Mesendoderm (in vitro differentiated cells): ENCODE measurements around the gene VRK2.

ENCODE experiments used
- DNase-seq: peaks from one replicate; pipeline ENCODE4 v3.0.0; 2013
- H2AK5ac ChIP-seq: 2 replicates; pipeline ENCODE4 v1.6.1; 2013; ENCODE audit warnings: low read length, inconsistent platforms
- H2BK120ac ChIP-seq: 2 replicates; pipeline ENCODE4 v1.6.1; 2013; ENCODE audit warnings: low read depth, mild to moderate bottlenecking, low read length, moderate library complexity, mixed read lengths
- H2BK15ac ChIP-seq: replicated peaks from 2 replicates; pipeline ENCODE4 v1.6.1; 2013; ENCODE audit warnings: low read depth, mild to moderate bottlenecking, moderate library complexity
- H2BK5ac ChIP-seq: 2 replicates; pipeline ENCODE4 v1.6.1; 2013; ENCODE audit warnings: low read length, inconsistent platforms
- H3K18ac ChIP-seq: 2 replicates; pipeline ENCODE4 v1.6.1; 2013; ENCODE audit warnings: mild to moderate bottlenecking, low read length, mixed read lengths
- H3K23ac ChIP-seq: one replicate; pipeline ENCODE4 v1.6.1; 2013; ENCODE audit warnings: low read length
- H3K27ac ChIP-seq: 2 replicates; pipeline ENCODE4 v1.5.1; 2013; ENCODE audit warnings: low read depth, mild to moderate bottlenecking, inconsistent platforms, low read length, moderate library complexity
- H3K27me3 ChIP-seq: 2 replicates; pipeline ENCODE4 v1.6.1; 2013; ENCODE audit warnings: low read length, control low read depth, mild to moderate bottlenecking, inconsistent platforms; ENCODE audit not compliant: insufficient read depth, poor library complexity
- H3K36me3 ChIP-seq: 2 replicates; pipeline ENCODE4 v1.6.1; 2013; ENCODE audit warnings: low read length, inconsistent platforms; ENCODE audit not compliant: control insufficient read depth, insufficient read depth
- H3K4ac ChIP-seq: one replicate; pipeline ENCODE4 v1.6.1; 2013; ENCODE audit warnings: low read depth, mild to moderate bottlenecking, low read length, moderate library complexity
- H3K4me1 ChIP-seq: 2 replicates; pipeline ENCODE4 v1.6.1; 2013; ENCODE audit warnings: low read depth, low read length, inconsistent platforms; ENCODE audit not compliant: control insufficient read depth
- H3K4me2 ChIP-seq: 2 replicates; pipeline ENCODE4 v1.6.1; 2013; ENCODE audit warnings: low read length
- H3K4me3 ChIP-seq: 2 replicates; pipeline ENCODE4 v1.5.1; 2013; ENCODE audit warnings: mild to moderate bottlenecking, low read length
- H3K56ac ChIP-seq: one replicate; pipeline ENCODE4 v1.6.1; 2013; ENCODE audit warnings: low read length
- H3K79me1 ChIP-seq: 2 replicates; pipeline ENCODE4 v1.6.1; 2013; ENCODE audit warnings: low read length, inconsistent platforms
- H3K79me2 ChIP-seq: 2 replicates; pipeline ENCODE4 v1.6.1; 2013; ENCODE audit warnings: mild to moderate bottlenecking, low read length; ENCODE audit not compliant: control insufficient read depth, insufficient read depth
- H3K9ac ChIP-seq: 2 replicates; pipeline ENCODE4 v1.6.1; 2013; ENCODE audit warnings: low read length, inconsistent platforms
- H4K5ac ChIP-seq: one replicate; pipeline ENCODE4 v1.6.1; 2013; ENCODE audit warnings: low read length
- H4K8ac ChIP-seq: one replicate; pipeline ENCODE4 v1.6.1; 2013; ENCODE audit warnings: low read depth, mild to moderate bottlenecking, control low read depth, low read length, moderate library complexity
- WGBS: extraction: QIAGEN DNeasy Blood & Tissue Kit; methylation state at CpG from one replicate; pipeline ENCODE4 v1.1.7; 2013; ENCODE audit warnings: low lambda C conversion rate, missing lambda C conversion rate; ENCODE audit not compliant: insufficient coverage; ENCODE audit errors: extremely low coverage; 5-methylcytosine and 5-hydroxymethylcytosine counted together

The VRK2 gene

DNA sequence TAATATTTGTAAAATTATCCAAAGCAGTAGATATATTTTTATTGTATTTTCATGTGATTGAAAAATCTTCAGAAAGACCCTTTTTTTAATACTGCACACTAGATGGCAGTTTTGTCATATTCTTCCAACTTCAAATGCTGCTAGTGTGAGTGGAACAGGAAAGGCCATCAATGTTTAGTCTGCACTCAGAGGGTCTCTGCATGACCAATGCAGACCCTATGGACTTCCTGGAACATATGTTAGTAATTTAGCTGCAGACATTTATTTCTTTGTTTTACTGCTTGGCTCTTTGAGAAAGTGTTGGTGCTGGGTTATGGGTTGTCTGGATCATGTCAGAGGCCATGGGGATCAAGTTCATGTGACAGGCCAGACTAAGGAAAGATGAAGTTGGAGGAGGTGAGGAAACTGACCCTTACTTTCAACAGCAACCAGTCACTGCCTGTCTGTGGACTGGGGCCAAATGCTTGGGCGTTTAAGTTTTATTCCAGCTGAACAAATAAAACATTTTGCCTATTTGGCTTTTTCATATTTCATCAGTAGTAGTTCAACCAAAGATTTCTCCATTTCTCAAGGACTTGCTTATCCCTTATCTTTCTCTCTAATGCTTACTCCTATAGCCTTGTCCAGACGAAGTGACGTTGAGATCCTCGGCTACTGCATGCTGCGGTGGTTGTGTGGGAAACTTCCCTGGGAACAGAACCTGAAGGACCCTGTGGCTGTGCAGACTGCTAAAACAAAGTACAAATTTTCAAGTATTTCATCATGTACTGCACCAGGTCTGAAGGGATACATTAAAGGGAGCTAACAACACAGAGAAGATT lies 84.8 kb downstream of the VRK2 start:
- DNase-seq: no peak
- no peak overlapping the region for H2BK15ac ChIP-seq
- H2BK120ac ChIP-seq: no peak overlapping the region
- no peak overlapping the region for H4K5ac ChIP-seq
- no CpG with 5 or more reads among the region's 5 CpGs for WGBS
- no peak overlapping the region for H2AK5ac ChIP-seq
- H3K9ac ChIP-seq: no peak overlapping the region
- no peak overlapping the region for H4K8ac ChIP-seq
- no peaks in the 10 kb centered on the region for H3K27me3 ChIP-seq
- H3K4me3 ChIP-seq: no peak overlapping the region
- H3K36me3 ChIP-seq: no peaks in the 10 kb centered on the region
- no peaks in the 10 kb centered on the region for H3K4me1 ChIP-seq
- H3K27ac ChIP-seq: no peak overlapping the region
- H3K79me1 ChIP-seq: no peaks in the 10 kb centered on the region
- no peak overlapping the region for H2BK5ac ChIP-seq
- H3K56ac ChIP-seq: no peak overlapping the region
- no peak overlapping the region for H3K23ac ChIP-seq
- H3K4me2 ChIP-seq: no peak overlapping the region
- H3K18ac ChIP-seq: no peak overlapping the region
- H3K4ac ChIP-seq: no peak overlapping the region
- H3K79me2 ChIP-seq: no peaks in the 10 kb centered on the region

DNA sequence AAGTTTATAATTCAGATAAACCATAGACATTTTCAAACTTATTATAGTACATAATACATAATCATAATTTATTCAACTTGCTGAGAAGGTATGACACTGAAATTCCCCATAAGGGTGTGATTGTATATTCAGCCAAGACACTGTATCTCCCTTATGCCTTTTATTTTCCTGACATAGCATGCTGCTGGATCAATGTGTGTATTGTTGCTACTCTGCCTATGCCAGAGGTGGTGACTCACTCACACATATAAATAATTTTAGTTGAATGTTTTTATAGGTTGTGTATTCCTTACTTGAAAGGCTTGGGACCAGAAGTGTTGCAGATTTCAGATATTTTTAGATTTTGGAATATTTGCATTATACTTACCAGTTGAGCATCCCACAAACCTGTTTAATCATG lies 86.8 kb downstream of the VRK2 start:
- H2BK15ac ChIP-seq: no peak overlapping the region
- no peak overlapping the region for H2AK5ac ChIP-seq
- H2BK120ac ChIP-seq: no peak overlapping the region
- no peak overlapping the region for H3K27ac ChIP-seq
- no peak overlapping the region for H3K4ac ChIP-seq
- no peaks in the 10 kb centered on the region for H3K79me1 ChIP-seq
- H3K4me1 ChIP-seq: no peaks in the 10 kb centered on the region
- H3K23ac ChIP-seq: no peak overlapping the region
- H3K9ac ChIP-seq: no peak overlapping the region
- H3K4me2 ChIP-seq: no peak overlapping the region
- H3K4me3 ChIP-seq: no peak overlapping the region
- H3K27me3 ChIP-seq: no peaks in the 10 kb centered on the region
- H4K5ac ChIP-seq: no peak overlapping the region
- DNase-seq: no peak
- H3K56ac ChIP-seq: no peak overlapping the region
- H2BK5ac ChIP-seq: no peak overlapping the region
- no peak overlapping the region for H3K18ac ChIP-seq
- no peaks in the 10 kb centered on the region for H3K36me3 ChIP-seq
- no peaks in the 10 kb centered on the region for H3K79me2 ChIP-seq
- H4K8ac ChIP-seq: no peak overlapping the region

DNA sequence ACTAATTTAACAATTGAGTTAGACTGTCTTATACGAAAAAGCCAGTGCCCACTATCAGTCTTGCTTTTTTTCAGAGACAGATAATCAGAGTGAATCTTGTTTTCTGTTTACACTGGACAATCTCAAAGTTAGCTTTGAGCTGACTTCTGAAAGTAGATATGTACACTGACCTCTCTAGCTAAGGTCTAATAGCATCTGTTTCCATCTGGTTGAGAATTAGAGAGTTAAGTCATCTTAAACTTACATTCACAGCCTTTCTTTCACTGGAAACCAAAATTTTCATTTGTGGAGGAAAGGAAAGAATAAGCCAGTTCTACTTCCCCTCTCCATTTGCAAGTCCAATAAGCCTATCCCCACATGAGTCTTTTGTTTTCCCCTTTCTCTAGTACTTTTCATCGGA lies 89.3 kb downstream of the VRK2 start:
- WGBS: no CpG with 5 or more reads among the region's 2 CpGs
- Histone ChIP-seq H2BK120ac (no peak overlapping the region), H2BK5ac (no peak overlapping the region), H3K79me1 (no peaks in the 10 kb centered on the region), H3K18ac (no peak overlapping the region), H3K79me2 (no peaks in the 10 kb centered on the region), H4K5ac (no peak overlapping the region), H2BK15ac (no peak overlapping the region), H3K36me3 (no peaks in the 10 kb centered on the region), H3K4ac (no peak overlapping the region), H3K27me3 (no peaks in the 10 kb centered on the region), H3K9ac (no peak overlapping the region), H3K27ac (no peak overlapping the region), H3K56ac (no peak overlapping the region), H3K4me2 (no peak overlapping the region), H3K4me3 (no peak overlapping the region), H2AK5ac (no peak overlapping the region), H4K8ac (no peak overlapping the region), H3K4me1 (no peaks in the 10 kb centered on the region), H3K23ac (no peak overlapping the region)
- DNase-seq: no peak

DNA sequence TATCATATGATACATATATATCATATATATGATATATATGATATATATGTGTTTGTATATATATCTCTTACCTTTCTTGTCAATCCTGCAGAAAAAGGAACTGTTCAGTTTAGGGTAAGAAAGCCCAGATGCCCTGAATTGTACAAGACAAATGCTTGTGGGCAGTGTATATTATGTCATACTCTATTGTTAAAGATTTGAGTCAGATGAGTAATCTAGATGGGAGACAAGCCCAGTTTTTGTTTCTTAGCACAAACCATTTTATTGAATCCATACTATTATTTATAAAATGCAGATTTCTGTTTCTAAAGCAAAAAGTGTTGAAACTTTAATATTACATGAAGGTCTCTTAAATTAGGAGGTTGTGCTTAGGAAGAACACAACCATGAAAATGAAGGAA lies 90.6 kb downstream of the VRK2 start:
- DNase-seq: no peak
- no peak overlapping the region for H3K18ac ChIP-seq

DNA sequence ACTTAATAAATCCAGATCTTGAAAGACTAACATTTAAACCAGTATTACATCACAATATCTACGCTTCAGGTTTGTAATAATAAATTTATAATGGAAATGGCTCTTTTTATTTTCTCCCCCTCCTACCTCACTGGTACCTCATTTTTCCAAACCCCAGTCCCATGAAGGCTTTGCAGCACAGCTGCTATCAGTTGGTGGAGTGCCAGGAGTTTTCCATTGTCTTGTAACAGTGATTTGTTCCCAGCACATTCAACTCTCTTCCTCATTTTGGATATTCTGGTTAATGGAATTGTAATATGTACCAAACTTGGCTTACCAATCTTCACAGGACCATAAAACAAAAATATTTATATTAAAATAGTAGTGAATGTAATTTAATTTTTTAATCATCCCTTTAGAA lies 91.2 kb downstream of the VRK2 start:
- no peak overlapping the region for H4K5ac ChIP-seq
- no peak overlapping the region for H3K9ac ChIP-seq
- no peak overlapping the region for H3K27ac ChIP-seq
- no peak overlapping the region for H3K4ac ChIP-seq
- no peak for DNase-seq
- H3K27me3 ChIP-seq: no peaks in the 10 kb centered on the region
- no peak overlapping the region for H3K4me2 ChIP-seq
- no peak overlapping the region for H2BK120ac ChIP-seq
- WGBS: no CpG with 5 or more reads among the region's 1 CpG
- H3K4me1 ChIP-seq: no peaks in the 10 kb centered on the region
- H3K56ac ChIP-seq: no peak overlapping the region
- H2AK5ac ChIP-seq: no peak overlapping the region
- H3K18ac ChIP-seq: no peak overlapping the region
- H3K79me2 ChIP-seq: no peaks in the 10 kb centered on the region
- no peaks in the 10 kb centered on the region for H3K79me1 ChIP-seq
- no peak overlapping the region for H3K4me3 ChIP-seq
- H2BK15ac ChIP-seq: no peak overlapping the region
- no peak overlapping the region for H3K23ac ChIP-seq
- no peaks in the 10 kb centered on the region for H3K36me3 ChIP-seq
- H2BK5ac ChIP-seq: no peak overlapping the region
- H4K8ac ChIP-seq: no peak overlapping the region

More for the DNA sequence above, 90.6 kb downstream of the VRK2 start:
- H3K27ac ChIP-seq: no peak overlapping the region
- H3K9ac ChIP-seq: no peak overlapping the region
- H3K4me3 ChIP-seq: no peak overlapping the region
- H2BK5ac ChIP-seq: no peak overlapping the region
- no peak overlapping the region for H3K4me2 ChIP-seq
- H3K4ac ChIP-seq: no peak overlapping the region
- no peak overlapping the region for H2AK5ac ChIP-seq
- H3K36me3 ChIP-seq: no peaks in the 10 kb centered on the region
- H2BK120ac ChIP-seq: no peak overlapping the region
- H3K56ac ChIP-seq: no peak overlapping the region
- no peak overlapping the region for H4K8ac ChIP-seq
- H3K23ac ChIP-seq: no peak overlapping the region
- no peak overlapping the region for H4K5ac ChIP-seq
- H3K79me2 ChIP-seq: no peaks in the 10 kb centered on the region
- no peaks in the 10 kb centered on the region for H3K27me3 ChIP-seq
- H3K4me1 ChIP-seq: no peaks in the 10 kb centered on the region
- H3K79me1 ChIP-seq: no peaks in the 10 kb centered on the region
- no peak overlapping the region for H2BK15ac ChIP-seq

DNA sequence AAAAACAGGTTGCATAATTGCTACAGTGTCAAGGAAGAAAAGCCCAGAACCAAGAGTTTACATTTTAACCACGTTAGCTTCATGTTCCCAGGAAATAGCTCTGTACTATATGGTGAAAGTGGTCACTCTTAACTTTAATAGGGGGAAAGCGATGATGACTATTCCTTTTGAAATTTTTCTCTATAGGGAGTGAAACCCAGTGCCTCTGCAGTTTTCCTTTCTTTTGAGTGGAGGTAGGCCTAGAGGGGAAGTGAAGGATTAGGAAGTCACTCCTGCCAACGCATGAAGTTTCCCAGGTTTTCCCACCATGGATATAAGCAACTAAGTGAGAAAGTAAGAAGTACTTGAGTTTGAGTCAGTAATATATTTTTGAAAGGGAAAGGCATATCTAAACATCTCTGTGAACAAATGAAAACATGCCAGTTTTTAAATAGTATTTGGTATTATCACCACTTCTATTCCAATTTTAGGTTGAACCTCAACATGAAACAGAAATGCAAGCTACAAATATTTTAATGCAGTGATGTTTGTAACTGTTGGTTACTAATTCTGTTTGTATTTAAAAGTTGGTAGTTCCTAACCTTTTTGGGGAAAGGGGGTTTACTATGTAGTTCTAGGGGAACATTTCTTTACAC lies 91.9 kb downstream of the VRK2 start:
- no peak overlapping the region for H2AK5ac ChIP-seq
- no peak overlapping the region for H2BK15ac ChIP-seq
- no peak for DNase-seq
- no CpG with 5 or more reads among the region's 3 CpGs for WGBS
- H3K56ac ChIP-seq: no peak overlapping the region
- no peaks in the 10 kb centered on the region for H3K79me1 ChIP-seq
- H4K8ac ChIP-seq: no peak overlapping the region
- H3K18ac ChIP-seq: no peak overlapping the region
- H3K4me3 ChIP-seq: no peak overlapping the region
- no peak overlapping the region for H4K5ac ChIP-seq
- H3K27ac ChIP-seq: no peak overlapping the region
- H2BK120ac ChIP-seq: no peak overlapping the region
- no peak overlapping the region for H3K4me2 ChIP-seq
- no peak overlapping the region for H3K9ac ChIP-seq
- H3K4me1 ChIP-seq: no peaks in the 10 kb centered on the region
- H3K36me3 ChIP-seq: no peaks in the 10 kb centered on the region
- H2BK5ac ChIP-seq: no peak overlapping the region
- H3K79me2 ChIP-seq: no peaks in the 10 kb centered on the region
- H3K27me3 ChIP-seq: no peaks in the 10 kb centered on the region
- no peak overlapping the region for H3K23ac ChIP-seq
- no peak overlapping the region for H3K4ac ChIP-seq
